HepG2 (cell line): ENCODE results near the gene DNMT3A. TPM values are rescaled to one million over a fixed set of nuclear protein-coding genes. Genes with fewer than 3 reads are reported as not detected.
A peak's percentile ranks its signal among the peaks of the same experiment; 100 is the strongest.

ENCODE experiments used
- CREB1 ChIP-seq, 2 experiments: fragments of 450-650 bp in 1 of 2; IDR thresholded peaks; 2 replicates each; pipeline ENCODE4 v1.6.1; 2016 to 2017; ENCODE audit warnings: control low read depth in 1 of 2, mild to moderate bottlenecking in 1 of 2, missing compliant biosample characterization in 1 of 2, missing genetic modification characterization in 1 of 2
- HMGXB3 ChIP-seq: sonication (generic); formaldehyde crosslinking; IDR thresholded peaks from 2 replicates; pipeline ENCODE4 v1.4.0; 2020; ENCODE audit warnings: missing genetic modification reagents, borderline replicate concordance
- HOXA3 ChIP-seq: sonication (generic); formaldehyde crosslinking; IDR thresholded peaks from 2 replicates; pipeline ENCODE4 v1.5.0; 2020; ENCODE audit warnings: missing genetic modification reagents
- KLF11 ChIP-seq: IDR thresholded peaks from 2 replicates; pipeline ENCODE4 v1.6.1; 2016; ENCODE audit warnings: missing compliant biosample characterization
- MBNL3 ChIP-seq: fragments of 250-450 bp; sonication (Bioruptor Pico); conservative IDR thresholded peaks from 2 replicates; pipeline ENCODE4 v1.8.0; 2022; ENCODE audit warnings: mild to moderate bottlenecking, inconsistent platforms
- NBN ChIP-seq: fragments of 450-650 bp; conservative IDR thresholded peaks from 2 replicates; pipeline ENCODE4 v1.6.1; 2017
- NR0B2 ChIP-seq: sonication (generic); formaldehyde crosslinking; IDR thresholded peaks from 2 replicates; pipeline ENCODE4 v1.4.0; 2020; ENCODE audit warnings: mild to moderate bottlenecking, missing genetic modification reagents
- PHF21A ChIP-seq: sonication (generic); formaldehyde crosslinking; IDR thresholded peaks from 2 replicates; pipeline ENCODE4 v1.5.0; 2020; ENCODE audit warnings: mild to moderate bottlenecking, missing genetic modification reagents
- SKI ChIP-seq: fragments of 450-650 bp; IDR thresholded peaks from one replicate; pipeline ENCODE4 v1.6.1; 2018; ENCODE audit warnings: mild to moderate bottlenecking; ENCODE audit not compliant: partially characterized antibody
- SOX5 ChIP-seq: IDR thresholded peaks from 2 replicates; pipeline ENCODE4 v1.6.1; 2016; ENCODE audit warnings: borderline replicate concordance
- SP2 ChIP-seq: sonication (generic); formaldehyde crosslinking; IDR thresholded peaks from 2 replicates; pipeline ENCODE4 v1.5.1; 2020; ENCODE audit warnings: mild to moderate bottlenecking, missing genetic modification reagents
- ZNF3 ChIP-seq: IDR thresholded peaks from 2 replicates; pipeline ENCODE4 v1.7.0; 2017; ENCODE audit warnings: inconsistent platforms
- ZNF407 ChIP-seq: sonication (generic); formaldehyde crosslinking; IDR thresholded peaks from one replicate; pipeline ENCODE4 v1.5.1; 2020; ENCODE audit warnings: mild to moderate bottlenecking, missing genetic modification reagents; ENCODE audit errors: not compliant biosample characterization
- ZNF558 ChIP-seq: sonication (generic); formaldehyde crosslinking; IDR thresholded peaks from 2 replicates; pipeline ENCODE4 v1.9.0; 2022; ENCODE audit warnings: mild to moderate bottlenecking, missing genetic modification reagents, borderline replicate concordance
- ZNF607 ChIP-seq: sonication (generic); formaldehyde crosslinking; IDR thresholded peaks from 2 replicates; pipeline ENCODE4 v1.5.1; 2020; ENCODE audit warnings: missing genetic modification reagents, mild to moderate bottlenecking, borderline replicate concordance
- ZNF790 ChIP-seq: sonication (generic); formaldehyde crosslinking; IDR thresholded peaks from 2 replicates; pipeline ENCODE4 v1.8.0; 2022; ENCODE audit warnings: missing genetic modification reagents, mild to moderate bottlenecking, borderline replicate concordance
- ZSCAN12 ChIP-seq: sonication (generic); formaldehyde crosslinking; IDR thresholded peaks from 2 replicates; pipeline ENCODE4 v1.9.0; 2021; ENCODE audit warnings: mild to moderate bottlenecking, missing genetic modification reagents
- polyA plus RNA-seq, 8 experiments: library from polyadenylated mRNA; depleted of rRNA in 3 of 8; stranded (reverse) in 7 of 8; unstranded in 1 of 8; fragments of >200 nt; fragmentation: Illumina TruSeq in 4 of 8; extraction: Trizol in 4 of 8; gene quantifications; 2 replicates each; pipeline versions ENCODE4 v1.2.1 to v1.2.3, GENCODE V29; 2011 to 2016; ENCODE audit warnings: low read depth in 4 of 8, missing spikeins in 1 of 8, mixed read lengths in 1 of 8; ENCODE audit not compliant: insufficient read depth in 1 of 8
- total RNA-seq, 5 experiments: library from RNA; depleted of rRNA; stranded (reverse); fragments of >200 nt; fragmentation: Illumina TruSeq; extraction: Trizol; gene quantifications; 2 replicates each; pipeline ENCODE4 v1.2.3, GENCODE V29; 2016; ENCODE audit warnings: low read depth in 1 of 5

The DNMT3A gene
- total and polyA plus RNA-seq, 2 of the 13 experiments (the other 11 are each of a cell fraction or from before 2014, with no cell fraction given): 14.7 to 29.1 TPM

- TF ChIP-seq ZNF607 (CRISPR knock-in tag) (no peak), KLF11 (CRISPR knock-in tag) (no peak), PHF21A (CRISPR knock-in tag) (no peak), HMGXB3 (no peak), ZNF407 (no peak), ZNF3 (CRISPR knock-in tag) (no peak), ZSCAN12 (CRISPR knock-in tag) (no peak), SKI (no peak), ZNF558 (CRISPR knock-in tag) (no peak), NR0B2 (CRISPR knock-in tag) (no peak), SOX5 (CRISPR knock-in tag) (no peak; the same call in 1 of the 2 replicates), MBNL3 (CRISPR knock-in tag) (no peak), SP2 (CRISPR knock-in tag) (no peak), HOXA3 (CRISPR knock-in tag) (peak; percentile 2; the same call in 1 of the 2 replicates), NBN (no peak), CREB1 (IDR thresholded peaks at IDR 0.05) (no peak), CREB1 (CRISPR knock-in tag; IDR thresholded peaks at IDR 0.05) (no peak), ZNF790 (CRISPR knock-in tag) (no peak)
Measured at GRCh38 chr2:25340181-25340921, 1.4 kb downstream of the DNMT3A start (continued).
